IPS-20b (cell line): Measurements from ENCODE around the gene MED23.

Source experiments
- H3K27ac ChIP-seq: one replicate; pipeline ENCODE4 v1.5.1; 2013; ENCODE audit warnings: low read length
- H3K27me3 ChIP-seq: 2 replicates; pipeline ENCODE4 v1.6.1; 2013; ENCODE audit warnings: mild to moderate bottlenecking, low read length, inconsistent platforms; ENCODE audit not compliant: insufficient read depth
- H3K36me3 ChIP-seq: 2 replicates; pipeline ENCODE4 v1.6.1; 2013; ENCODE audit warnings: low read depth, mild to moderate bottlenecking, inconsistent platforms, low read length, moderate library complexity; ENCODE audit not compliant: insufficient read depth
- H3K4me1 ChIP-seq: 2 replicates; pipeline ENCODE4 v1.6.1; 2013; ENCODE audit warnings: mild to moderate bottlenecking, control low read depth, inconsistent platforms, low read length, moderate library complexity; ENCODE audit not compliant: insufficient read depth
- H3K4me3 ChIP-seq: 2 replicates; pipeline ENCODE4 v1.5.1; 2013; ENCODE audit warnings: mild to moderate bottlenecking, low read length, inconsistent platforms
- H3K9ac ChIP-seq: 2 replicates; pipeline ENCODE4 v1.6.1; 2013; ENCODE audit warnings: low read depth, mild to moderate bottlenecking, inconsistent platforms, low read length, moderate library complexity
- H3K9me3 ChIP-seq: 2 replicates; pipeline ENCODE4 v1.6.1; 2013; ENCODE audit warnings: mild to moderate bottlenecking, low read depth, low read length, inconsistent platforms; ENCODE audit not compliant: insufficient read depth

The MED23 gene

GRCh38 chr6:131627724-131628682 is at the start of gene MED23:
MED23 (minus strand) TSS chr6:131628242; CDS start chr6:131628049, 193 bp downstream.
- peaks cover 19% of the 10 kb centered on the region for H3K36me3 ChIP-seq
- peak within 1 kb of the TSS; percentile 99 for H3K4me3 ChIP-seq
- H3K27me3 ChIP-seq: no peaks in the 10 kb centered on the region
- no peaks in the 10 kb centered on the region for H3K9me3 ChIP-seq
- H3K4me1 ChIP-seq: no peaks in the 10 kb centered on the region
- no peak within 1 kb of the TSS for H3K27ac ChIP-seq
- H3K9ac ChIP-seq: peak within 1 kb of the TSS; percentile 91

DNA sequence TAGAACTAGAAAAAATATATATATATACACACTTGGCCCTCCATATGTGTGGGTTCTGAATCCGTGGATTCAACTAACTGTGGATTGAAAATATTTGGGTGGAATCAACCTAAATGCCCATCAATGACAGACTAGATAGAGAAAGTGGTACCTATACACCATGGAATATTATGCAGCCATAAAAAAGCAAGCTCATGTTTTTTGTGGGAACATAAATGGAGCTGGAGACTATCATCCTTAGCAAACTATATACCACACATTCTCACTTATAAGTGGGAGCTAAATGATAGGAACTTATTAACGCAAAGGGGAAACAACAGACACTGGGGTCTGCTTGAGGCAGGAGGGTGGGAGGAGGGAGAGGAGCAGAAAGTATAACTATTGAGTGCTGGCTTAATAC is 45.1 kb upstream of the MED23 start:
- H3K9me3 ChIP-seq: no peaks in the 10 kb centered on the region
- no peak overlapping the region for H3K9ac ChIP-seq
- no peaks in the 10 kb centered on the region for H3K27me3 ChIP-seq
- no peaks in the 10 kb centered on the region for H3K4me1 ChIP-seq
- no peak overlapping the region for H3K4me3 ChIP-seq
- no peak overlapping the region for H3K27ac ChIP-seq
- H3K36me3 ChIP-seq: no peaks in the 10 kb centered on the region

DNA sequence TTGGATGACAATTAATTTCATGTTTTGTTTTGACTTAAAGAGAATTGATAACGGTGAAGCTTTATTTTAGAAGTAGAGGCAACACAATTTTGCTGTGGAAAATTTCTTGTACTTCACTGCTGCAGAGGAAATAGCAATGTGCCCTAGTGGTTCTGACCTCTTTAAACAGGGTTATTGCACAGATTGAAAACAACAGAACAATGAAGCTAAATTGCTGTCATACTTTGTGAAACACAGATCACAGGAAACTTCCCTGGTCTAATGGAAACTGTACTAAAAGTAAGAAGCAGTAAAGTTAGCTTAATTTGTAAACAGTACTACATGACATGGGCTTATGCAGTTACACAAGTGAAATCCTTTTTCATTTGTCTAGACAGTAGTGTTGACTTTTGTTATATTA is 41.8 kb upstream of the MED23 start:
- Histone ChIP-seq H3K9ac (no peak overlapping the region), H3K4me1 (no peaks in the 10 kb centered on the region), H3K27me3 (no peaks in the 10 kb centered on the region), H3K9me3 (no peaks in the 10 kb centered on the region), H3K27ac (no peak overlapping the region), H3K4me3 (no peak overlapping the region), H3K36me3 (no peaks in the 10 kb centered on the region)

GRCh38 chr6:131663578-131664165 is 35.6 kb upstream of the MED23 start:
- H3K9ac ChIP-seq: no peak overlapping the region
- no peaks in the 10 kb centered on the region for H3K4me1 ChIP-seq
- no peak overlapping the region for H3K27ac ChIP-seq
- no peaks in the 10 kb centered on the region for H3K36me3 ChIP-seq
- peaks cover 5% of the 10 kb centered on the region; the same call in 1 of the 2 replicates for H3K9me3 ChIP-seq
- H3K27me3 ChIP-seq: no peaks in the 10 kb centered on the region
- no peak overlapping the region for H3K4me3 ChIP-seq

DNA sequence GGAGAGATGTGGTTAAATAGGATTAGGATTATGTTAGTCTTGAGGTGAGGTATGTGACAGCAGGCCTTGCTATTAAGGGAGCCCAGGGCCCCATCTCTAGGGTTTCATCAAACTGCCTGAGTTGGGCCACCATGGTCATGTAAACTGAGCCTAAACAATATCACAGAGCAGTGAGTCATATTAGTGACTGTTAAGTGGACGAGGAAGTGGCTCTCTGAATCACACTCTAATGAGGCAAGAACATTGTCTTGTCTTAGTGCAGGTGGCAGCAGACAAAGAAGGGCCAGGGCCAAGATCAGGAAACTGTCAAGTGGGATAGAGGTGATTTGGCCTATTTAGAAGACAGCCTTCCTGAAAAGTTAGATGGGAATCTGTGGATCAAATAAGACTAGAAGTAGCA is 32.2 kb upstream of the MED23 start:
- no peaks in the 10 kb centered on the region for H3K36me3 ChIP-seq
- H3K4me3 ChIP-seq: no peak overlapping the region
- no peak overlapping the region; the same call in 1 of the 2 replicates for H3K9ac ChIP-seq
- H3K27ac ChIP-seq: no peak overlapping the region
- no peaks in the 10 kb centered on the region for H3K4me1 ChIP-seq
- H3K9me3 ChIP-seq: peaks cover 5% of the 10 kb centered on the region; the same call in 1 of the 2 replicates
- no peaks in the 10 kb centered on the region; the same call in 1 of the 2 replicates for H3K27me3 ChIP-seq

- no peaks in the 10 kb centered on the region; the same call in 1 of the 2 replicates for H3K27me3 ChIP-seq
- no peak overlapping the region for H3K27ac ChIP-seq
- H3K9me3 ChIP-seq: peaks cover 5% of the 10 kb centered on the region; the same call in 1 of the 2 replicates
- H3K36me3 ChIP-seq: no peaks in the 10 kb centered on the region
- no peak overlapping the region for H3K9ac ChIP-seq
- H3K4me1 ChIP-seq: no peaks in the 10 kb centered on the region
- no peak overlapping the region for H3K4me3 ChIP-seq
These were observed 30.2 kb upstream of the MED23 start for GRCh38 chr6:131658287-131658686.

DNA sequence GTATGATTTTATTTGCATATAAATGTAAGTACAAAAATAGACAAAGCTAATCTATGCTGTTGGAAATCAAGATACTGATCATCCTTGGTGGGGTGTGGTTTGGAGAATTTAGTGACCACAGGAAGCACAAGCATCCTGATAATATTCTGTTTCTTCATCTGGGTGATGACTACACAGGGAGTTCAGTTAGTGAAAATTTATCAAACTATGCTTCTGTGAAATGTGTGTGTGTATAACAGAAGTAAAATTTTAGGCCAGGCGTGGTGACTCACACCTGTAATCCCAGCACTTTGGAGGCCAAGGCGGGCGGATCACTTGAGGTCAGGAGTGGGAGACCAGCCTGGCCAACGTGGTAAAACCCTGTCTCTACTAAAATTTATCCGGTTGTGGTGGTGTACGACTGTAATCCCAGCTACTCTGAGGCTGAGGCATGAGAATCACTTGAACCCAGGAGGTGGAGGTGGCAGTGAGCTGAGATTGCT is 29.6 kb upstream of the MED23 start:
- Histone ChIP-seq H3K9me3 (no peaks in the 10 kb centered on the region), H3K27ac (no peak overlapping the region), H3K9ac (no peak overlapping the region), H3K27me3 (no peaks in the 10 kb centered on the region; the same call in 1 of the 2 replicates), H3K36me3 (no peaks in the 10 kb centered on the region), H3K4me1 (no peaks in the 10 kb centered on the region), H3K4me3 (no peak overlapping the region)

DNA sequence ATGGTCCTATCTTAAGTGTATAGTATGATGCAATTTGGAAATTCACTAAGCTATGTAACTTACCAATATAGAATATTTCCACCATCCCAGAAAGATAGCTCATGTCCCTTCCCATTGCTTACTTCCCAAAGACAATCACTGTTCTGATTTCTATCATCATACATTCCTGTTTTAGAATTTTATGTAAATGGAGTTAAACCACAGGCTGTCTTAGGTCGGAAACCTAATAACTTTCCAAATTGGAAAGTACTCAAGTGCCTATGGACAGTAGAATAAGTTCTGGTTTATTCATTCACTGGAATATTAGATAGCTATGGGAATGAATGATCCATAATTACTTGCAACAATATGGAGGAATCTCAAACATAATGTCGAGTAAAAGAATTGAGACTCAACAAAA is 29.2 kb upstream of the MED23 start:
- H3K4me3 ChIP-seq: no peak overlapping the region
- H3K36me3 ChIP-seq: no peaks in the 10 kb centered on the region
- H3K27ac ChIP-seq: no peak overlapping the region
- no peak overlapping the region for H3K9ac ChIP-seq
- H3K9me3 ChIP-seq: no peaks in the 10 kb centered on the region
- no peaks in the 10 kb centered on the region; the same call in 1 of the 2 replicates for H3K27me3 ChIP-seq
- no peaks in the 10 kb centered on the region for H3K4me1 ChIP-seq

DNA sequence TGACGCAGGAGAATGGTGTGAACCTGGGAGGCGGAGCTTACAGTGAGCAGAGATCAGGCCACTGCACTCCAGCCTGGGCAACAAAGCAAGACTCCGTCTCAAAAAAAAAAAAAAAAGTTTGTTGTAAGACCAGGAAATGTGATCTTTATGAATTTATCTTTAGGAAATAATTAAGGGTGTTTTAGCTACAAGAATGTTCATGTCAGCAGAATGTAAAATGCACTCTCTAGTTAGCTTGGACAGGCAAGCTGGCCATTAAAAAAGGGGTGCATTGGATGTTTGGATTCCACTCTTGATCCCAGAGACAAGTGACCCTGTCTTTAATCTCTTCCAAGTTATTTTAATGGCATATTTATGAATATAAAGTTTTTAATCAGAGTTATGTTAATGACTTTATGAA is 28.6 kb upstream of the MED23 start:
- no peak overlapping the region for H3K27ac ChIP-seq
- no peak overlapping the region for H3K9ac ChIP-seq
- H3K4me1 ChIP-seq: no peaks in the 10 kb centered on the region
- no peak overlapping the region for H3K4me3 ChIP-seq
- H3K36me3 ChIP-seq: no peaks in the 10 kb centered on the region
- H3K9me3 ChIP-seq: no peaks in the 10 kb centered on the region
- no peaks in the 10 kb centered on the region; the same call in 1 of the 2 replicates for H3K27me3 ChIP-seq

DNA sequence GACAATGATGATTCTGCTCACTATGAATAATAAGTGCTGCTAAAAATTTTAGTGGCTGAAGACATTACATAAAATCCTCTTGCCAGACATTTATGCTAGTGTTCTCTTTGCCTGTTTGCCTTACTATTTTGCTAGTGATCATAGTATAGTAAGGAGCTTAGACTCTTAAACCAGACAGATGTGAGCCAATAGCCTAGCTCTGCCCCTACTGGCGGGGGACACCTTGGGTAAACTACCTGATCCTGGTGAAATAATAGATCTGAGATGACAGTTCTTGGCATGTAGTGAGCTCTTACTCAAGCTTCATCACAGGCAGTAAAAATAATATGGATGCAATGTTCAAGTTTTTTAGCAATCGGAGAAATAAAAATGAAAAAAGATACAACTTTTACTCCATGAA is 27.9 kb upstream of the MED23 start:
- Histone ChIP-seq H3K27ac (no peak overlapping the region), H3K36me3 (no peaks in the 10 kb centered on the region), H3K27me3 (no peaks in the 10 kb centered on the region; the same call in 1 of the 2 replicates), H3K4me3 (no peak overlapping the region), H3K4me1 (no peaks in the 10 kb centered on the region), H3K9me3 (no peaks in the 10 kb centered on the region), H3K9ac (no peak overlapping the region)

- Histone ChIP-seq H3K9me3 (no peaks in the 10 kb centered on the region), H3K4me3 (no peak overlapping the region), H3K4me1 (no peaks in the 10 kb centered on the region), H3K36me3 (no peaks in the 10 kb centered on the region), H3K9ac (no peak overlapping the region), H3K27me3 (no peaks in the 10 kb centered on the region; the same call in 1 of the 2 replicates), H3K27ac (no peak overlapping the region)
These were observed 27.3 kb upstream of the MED23 start for GRCh38 chr6:131655387-131655786.
